GM12874 (cell line): ENCODE results near the gene NRBP1.

ENCODE experiments used
- CTCF ChIP-seq: IDR thresholded peaks from 2 replicates; pipeline ENCODE4 v1.5.1; 2011; ENCODE audit warnings: low read depth, mild to moderate bottlenecking, control low read depth, low read length, moderate library complexity; ENCODE audit not compliant: insufficient read depth

The NRBP1 gene

GRCh38 chr2:27428978-27429541 is 629 bp downstream of the NRBP1 start:
- no peak for TF ChIP-seq CTCF

GRCh38 chr2:27431395-27431794 is 3.0 kb downstream of the NRBP1 start:
- TF ChIP-seq CTCF = no peak

GRCh38 chr2:27435628-27436027 is 7.2 kb downstream of the NRBP1 start:
- no peak for TF ChIP-seq CTCF

- no peak for TF ChIP-seq CTCF
These were observed 12.9 kb downstream of the NRBP1 start for GRCh38 chr2:27441226-27441926.

GRCh38 chr2:27441958-27442919 is 13.8 kb downstream of the NRBP1 start, which contains the start of gene KRTCAP3:
Gene KRTCAP3 (plus strand): TSS chr2:27442381. CDS start chr2:27442413, 32 bp downstream.
- TF ChIP-seq CTCF = no peak

- no peak for TF ChIP-seq CTCF
These were observed 14.5 kb downstream of the NRBP1 start for GRCh38 chr2:27442920-27443282.

GRCh38 chr2:27445155-27445554 is 16.7 kb downstream of the NRBP1 start:
- TF ChIP-seq CTCF = no peak
